GM18526 (cell line): ENCODE data around the gene FOXD4L4.
"Not testable (repeated sequence)": the region's sequence is repeated elsewhere in the genome, so short reads cannot be mapped to it uniquely, and the experiment has no call there.

Source experiments
- POLR2A ChIP-seq: IDR thresholded peaks from 3 replicates; pipeline ENCODE4 v1.6.1; 2011; ENCODE audit not compliant: insufficient read length; ENCODE audit errors: extremely low read depth

The FOXD4L4 gene

DNA sequence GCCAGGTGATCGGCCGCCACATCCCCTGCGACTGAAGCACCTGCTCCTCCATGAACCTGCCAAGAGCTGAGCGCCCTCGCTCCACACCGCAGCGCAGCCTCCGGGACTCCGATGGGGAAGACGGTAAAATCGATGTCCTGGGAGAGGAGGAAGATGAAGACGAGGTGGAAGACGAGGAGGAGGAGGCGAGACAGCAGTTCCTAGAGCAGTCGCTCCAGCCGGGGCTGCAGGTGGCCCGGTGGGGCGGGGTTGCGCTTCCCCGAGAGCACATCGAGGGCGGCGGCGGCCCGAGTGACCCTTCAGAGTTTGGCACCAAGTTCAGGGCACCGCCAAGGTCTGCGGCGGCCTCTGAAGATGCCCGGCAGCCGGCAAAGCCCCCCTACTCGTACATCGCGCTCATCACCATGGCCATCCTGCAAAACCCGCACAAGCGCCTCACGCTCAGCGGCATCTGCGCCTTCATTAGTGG lies at the start of gene FOXD4L4:
FOXD4L4 (plus strand) TSS at position 51 of the 469 bp plus-strand sequence; CDS start at position 51, 0 bp downstream.
- not testable (repeated sequence) for TF ChIP-seq POLR2A
